NCI-H446 (cell line): ENCODE data around the gene ALKBH6.
"Not testable (repeated sequence)": the region's sequence is repeated elsewhere in the genome, so short reads cannot be mapped to it uniquely, and the experiment has no call there.

Source experiments
- DNase-seq, 2 experiments: peaks; one replicate each; lab custom pipeline; 2025; lab: John Stamatoyannopoulos, UW

ALKBH6 gene

GRCh38 chr19:36014012-36014924 lies at the start of gene ALKBH6:
Gene ALKBH6, minus strand, starts transcription at chr19:36014213. Its CDS starts 816 bp downstream, at chr19:36013397.
- peak; percentile 98 to 99 for DNase-seq

GRCh38 chr19:36061367-36061766 lies 47.4 kb upstream of the ALKBH6 start:
- DNase-seq: no peak

- DNase-seq: no peak
Observed at GRCh38 chr19:36060430-36060829, 46.4 kb upstream of the ALKBH6 start.

GRCh38 chr19:36059180-36059910 lies 45.3 kb upstream of the ALKBH6 start:
- no peak for DNase-seq

- DNase-seq: no peak
Observed at GRCh38 chr19:36058481-36059179, 44.6 kb upstream of the ALKBH6 start.

GRCh38 chr19:36054733-36055686 lies 41.0 kb upstream of the ALKBH6 start, which contains the start of gene WDR62:
Gene WDR62, plus strand, starts transcription at chr19:36054897. Its CDS starts 75 bp downstream, at chr19:36054972.
- DNase-seq: peak; percentile 98

GRCh38 chr19:36054119-36054732 lies 40.2 kb upstream of the ALKBH6 start, which contains the start of gene THAP8:
Gene THAP8, minus strand, starts transcription at chr19:36054285. Its CDS starts 68 bp downstream, at chr19:36054217.
- peak; percentile 98 to 99 for DNase-seq

- DNase-seq: no peak
Observed at GRCh38 chr19:36051637-36052036, 37.6 kb upstream of the ALKBH6 start.

GRCh38 chr19:36051236-36051635 lies 37.2 kb upstream of the ALKBH6 start:
- no peak for DNase-seq

GRCh38 chr19:36049080-36049698 lies 35.2 kb upstream of the ALKBH6 start:
- no peak for DNase-seq

GRCh38 chr19:36047835-36048234 lies 33.8 kb upstream of the ALKBH6 start:
- DNase-seq: no peak

GRCh38 chr19:36046443-36047050 lies 32.5 kb upstream of the ALKBH6 start:
- DNase-seq: no peak

GRCh38 chr19:36043952-36044351 lies 29.9 kb upstream of the ALKBH6 start:
- no peak for DNase-seq

GRCh38 chr19:36041831-36042230 lies 27.8 kb upstream of the ALKBH6 start:
- DNase-seq: no peak

GRCh38 chr19:36041092-36041491 lies 27.1 kb upstream of the ALKBH6 start:
- DNase-seq: not testable (repeated sequence)

- DNase-seq: no peak
Observed at GRCh38 chr19:36040495-36040894, 26.5 kb upstream of the ALKBH6 start.

GRCh38 chr19:36032251-36033104 lies 18.5 kb upstream of the ALKBH6 start, which contains the start of gene CLIP3:
Gene CLIP3, minus strand, starts transcription at chr19:36032873. Its CDS starts 516 bp downstream, at chr19:36032357.
- DNase-seq: no peak

GRCh38 chr19:36031308-36031707 lies 17.3 kb upstream of the ALKBH6 start:
- DNase-seq: no peak
